Measurements from ENCODE around the gene CAMK2D. TPM values are rescaled to one million over a fixed set of nuclear protein-coding genes. Genes with fewer than 3 reads are reported as not detected.

CAMK2D gene
- total RNA-seq, 1 donor from 2014 or later = 57.6 TPM

GRCh38 chr4:113623274-113623894, 138.2 kb downstream of the CAMK2D start:
- no peaks in the 10 kb centered on the region for H3K27me3 Mint-ChIP-seq
- peaks cover 10% of the 10 kb centered on the region for H3K36me3 Mint-ChIP-seq
- no peaks in the 10 kb centered on the region for H3K4me1 Mint-ChIP-seq (ENCODE audit: unreplicated experiment)
- H3K27ac Mint-ChIP-seq = no peak overlapping the region
- DNase-seq (ENCODE audit: extremely low spot score, unreplicated experiment) = no peak
- H3K9me3 Mint-ChIP-seq = peaks cover 4% of the 10 kb centered on the region
- H3K4me3 Mint-ChIP-seq = no peak overlapping the region
- no peak for TF ChIP-seq CTCF (conservative IDR thresholded peaks at IDR 0.05)

GRCh38 chr4:113621633-113622032, 139.9 kb downstream of the CAMK2D start:
- no peak overlapping the region for H3K27ac Mint-ChIP-seq
- peaks cover 9% of the 10 kb centered on the region for H3K36me3 Mint-ChIP-seq
- DNase-seq (ENCODE audit: extremely low spot score, unreplicated experiment) = no peak
- TF ChIP-seq CTCF (conservative IDR thresholded peaks at IDR 0.05) = no peak
- no peaks in the 10 kb centered on the region for H3K27me3 Mint-ChIP-seq
- H3K9me3 Mint-ChIP-seq = peaks cover 3% of the 10 kb centered on the region
- no peaks in the 10 kb centered on the region for H3K4me1 Mint-ChIP-seq (ENCODE audit: unreplicated experiment)
- H3K4me3 Mint-ChIP-seq = no peak overlapping the region

DNA sequence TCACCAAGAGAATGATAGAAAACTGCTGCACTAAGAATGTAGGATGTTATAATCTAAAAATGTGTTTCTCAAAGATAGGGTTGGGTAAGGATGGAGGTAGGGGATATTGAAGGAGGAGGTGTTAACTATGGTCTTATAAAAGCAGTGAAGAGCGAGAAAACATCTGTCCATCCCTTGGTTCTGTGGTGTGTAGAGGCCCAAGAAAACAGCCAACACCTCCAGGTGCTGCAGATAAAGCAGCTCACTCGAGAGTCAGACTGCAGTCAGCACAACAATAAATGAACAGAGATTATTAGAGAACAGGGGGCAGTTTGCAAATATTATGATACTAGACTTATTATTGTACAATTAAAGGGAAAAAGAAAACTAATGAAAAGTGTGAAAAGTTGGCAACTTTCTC, 141.5 kb downstream of the CAMK2D start:
- no peak for DNase-seq (ENCODE audit: extremely low spot score, unreplicated experiment)
- Mint-ChIP-seq H3K27me3 (no peaks in the 10 kb centered on the region), H3K9me3 (no peaks in the 10 kb centered on the region), H3K4me3 (no peak overlapping the region), H3K27ac (no peak overlapping the region), H3K4me1 (ENCODE audit: unreplicated experiment) (no peaks in the 10 kb centered on the region), H3K36me3 (no peaks in the 10 kb centered on the region)
- TF ChIP-seq CTCF (conservative IDR thresholded peaks at IDR 0.05) = no peak

DNA sequence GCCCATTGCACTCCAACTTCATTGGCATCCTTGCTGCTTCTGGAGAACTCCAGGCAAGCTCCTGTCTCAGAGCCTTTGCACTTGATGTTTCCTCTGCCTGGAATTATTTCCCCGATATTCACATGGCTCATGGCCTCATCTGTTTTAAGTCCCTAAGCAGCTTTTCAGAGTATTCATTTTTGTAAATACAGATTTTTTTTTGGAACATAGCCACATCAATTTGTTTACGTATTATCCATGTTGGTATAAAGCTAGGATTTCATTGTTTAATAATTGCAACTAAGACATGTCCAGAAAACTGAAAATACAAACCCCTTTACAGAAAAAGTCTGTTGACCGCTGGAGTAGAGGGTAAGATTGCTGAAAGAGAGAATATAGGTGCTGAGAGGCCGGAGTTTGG, 142.0 kb downstream of the CAMK2D start:
- Mint-ChIP-seq H3K9me3 (no peaks in the 10 kb centered on the region), H3K27me3 (no peaks in the 10 kb centered on the region), H3K36me3 (no peaks in the 10 kb centered on the region), H3K27ac (no peak overlapping the region), H3K4me1 (ENCODE audit: unreplicated experiment) (no peaks in the 10 kb centered on the region), H3K4me3 (no peak overlapping the region)
- no peak for DNase-seq (ENCODE audit: extremely low spot score, unreplicated experiment)
- no peak for TF ChIP-seq CTCF (conservative IDR thresholded peaks at IDR 0.05)

DNA sequence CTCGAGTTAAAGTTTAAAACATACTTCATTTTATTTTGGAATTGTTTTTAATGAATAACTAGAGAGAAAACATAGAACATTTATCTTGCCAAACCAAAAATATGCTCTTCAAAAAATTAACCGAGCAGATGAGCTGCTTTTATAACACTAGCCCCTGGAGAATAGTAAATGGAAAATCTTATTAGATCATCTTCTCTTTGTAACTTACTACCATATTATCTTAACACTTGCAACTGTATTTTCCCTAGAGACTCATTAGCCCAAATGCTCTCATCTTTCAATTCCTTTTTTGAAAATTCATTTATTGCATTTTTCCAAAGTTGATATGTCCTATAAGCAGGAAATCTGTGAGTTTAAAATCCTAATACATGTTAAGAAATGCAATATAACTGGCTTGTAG, 143.3 kb downstream of the CAMK2D start:
- H3K36me3 Mint-ChIP-seq = no peaks in the 10 kb centered on the region
- no peak overlapping the region for H3K4me3 Mint-ChIP-seq
- no peak for TF ChIP-seq CTCF (conservative IDR thresholded peaks at IDR 0.05)
- no peaks in the 10 kb centered on the region for H3K9me3 Mint-ChIP-seq
- no peaks in the 10 kb centered on the region for H3K4me1 Mint-ChIP-seq (ENCODE audit: unreplicated experiment)
- DNase-seq (ENCODE audit: extremely low spot score, unreplicated experiment) = no peak
- H3K27ac Mint-ChIP-seq = no peak overlapping the region
- H3K27me3 Mint-ChIP-seq = no peaks in the 10 kb centered on the region

DNA sequence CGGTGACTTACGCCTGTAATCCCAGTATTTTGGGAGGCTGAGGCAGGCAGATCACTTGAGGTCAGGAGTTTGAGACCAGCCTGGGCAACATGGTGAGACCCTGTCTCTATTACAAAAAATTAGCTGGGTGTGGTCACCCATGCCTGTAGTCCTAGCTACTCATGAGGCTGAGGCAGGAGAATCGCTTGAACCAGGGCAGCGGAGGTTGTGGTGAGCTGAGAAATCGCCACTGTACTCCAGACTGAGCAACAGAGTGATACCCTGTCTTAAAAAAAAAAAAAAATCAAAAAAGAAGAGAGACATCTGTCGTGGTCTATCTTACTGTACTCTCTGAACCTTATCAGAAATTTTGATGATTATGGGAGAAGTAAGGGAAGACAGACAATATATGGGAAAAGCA, 144.3 kb downstream of the CAMK2D start:
- Mint-ChIP-seq H3K9me3 (no peaks in the 10 kb centered on the region), H3K4me3 (no peak overlapping the region), H3K27me3 (no peaks in the 10 kb centered on the region), H3K27ac (no peak overlapping the region), H3K36me3 (no peaks in the 10 kb centered on the region), H3K4me1 (ENCODE audit: unreplicated experiment) (no peaks in the 10 kb centered on the region)
- TF ChIP-seq CTCF (conservative IDR thresholded peaks at IDR 0.05) = no peak
- no peak for DNase-seq (ENCODE audit: extremely low spot score, unreplicated experiment)
